ENCODE measurements around the gene GHR.

- TF ChIP-seq, protein P1, sequence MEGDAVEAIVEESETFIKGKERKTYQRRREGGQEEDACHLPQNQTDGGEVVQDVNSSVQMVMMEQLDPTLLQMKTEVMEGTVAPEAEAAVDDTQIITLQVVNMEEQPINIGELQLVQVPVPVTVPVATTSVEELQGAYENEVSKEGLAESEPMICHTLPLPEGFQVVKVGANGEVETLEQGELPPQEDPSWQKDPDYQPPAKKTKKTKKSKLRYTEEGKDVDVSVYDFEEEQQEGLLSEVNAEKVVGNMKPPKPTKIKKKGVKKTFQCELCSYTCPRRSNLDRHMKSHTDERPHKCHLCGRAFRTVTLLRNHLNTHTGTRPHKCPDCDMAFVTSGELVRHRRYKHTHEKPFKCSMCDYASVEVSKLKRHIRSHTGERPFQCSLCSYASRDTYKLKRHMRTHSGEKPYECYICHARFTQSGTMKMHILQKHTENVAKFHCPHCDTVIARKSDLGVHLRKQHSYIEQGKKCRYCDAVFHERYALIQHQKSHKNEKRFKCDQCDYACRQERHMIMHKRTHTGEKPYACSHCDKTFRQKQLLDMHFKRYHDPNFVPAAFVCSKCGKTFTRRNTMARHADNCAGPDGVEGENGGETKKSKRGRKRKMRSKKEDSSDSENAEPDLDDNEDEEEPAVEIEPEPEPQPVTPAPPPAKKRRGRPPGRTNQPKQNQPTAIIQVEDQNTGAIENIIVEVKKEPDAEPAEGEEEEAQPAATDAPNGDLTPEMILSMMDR (IDR thresholded peaks at IDR 0.05): no peak
- no peak for TF ChIP-seq POLR2A (IDR thresholded peaks at IDR 0.05)
Observed at GRCh38 chr5:42387563-42387962, 35.7 kb upstream of the GHR start.

Measured in stomach (tissue), 4 donors.